ENCODE data around the gene ARHGEF17.

Gene ARHGEF17

DNA sequence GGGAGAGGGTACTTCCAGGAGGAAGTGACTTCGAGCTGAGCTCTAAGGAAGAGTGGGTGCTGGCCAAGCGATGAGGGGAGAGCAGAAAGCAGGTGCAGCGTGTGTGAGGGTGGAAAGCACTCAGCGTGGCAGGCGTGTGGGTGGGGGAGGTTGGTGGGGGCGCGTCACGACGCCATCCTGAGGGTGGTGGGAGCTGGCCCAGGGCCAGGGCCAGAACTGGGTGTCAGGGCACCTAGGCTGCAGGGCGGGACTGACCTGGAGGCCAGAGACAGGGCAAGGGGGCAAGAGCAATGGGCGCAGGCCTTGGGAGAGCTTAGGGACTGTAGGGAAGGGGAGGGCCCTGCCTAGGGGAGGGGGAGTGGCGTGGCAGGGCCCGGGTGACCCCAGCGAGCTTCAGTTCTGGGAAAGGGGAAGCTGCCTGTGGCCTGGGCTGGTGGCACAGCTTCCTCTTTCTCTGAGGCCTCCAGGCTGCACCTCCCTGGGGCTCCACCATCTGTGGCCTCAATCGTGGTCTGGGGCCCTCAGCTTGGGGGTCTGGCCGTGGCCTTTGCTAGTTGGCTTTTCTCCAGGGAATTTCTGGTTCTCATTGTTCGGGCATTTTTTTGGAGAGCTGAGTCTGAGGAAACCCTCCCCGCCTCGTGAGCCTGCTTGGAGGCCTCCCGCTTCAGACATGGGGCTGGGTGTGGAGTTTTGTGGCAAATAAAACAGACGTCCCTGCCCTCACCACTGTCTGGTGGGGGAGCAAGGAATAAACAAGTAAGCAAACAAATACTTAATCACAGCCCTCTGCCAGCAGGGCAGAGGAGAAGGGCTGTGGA lies 77.0 kb downstream of the ARHGEF17 start:
- DNase-seq, result no peak

DNA sequence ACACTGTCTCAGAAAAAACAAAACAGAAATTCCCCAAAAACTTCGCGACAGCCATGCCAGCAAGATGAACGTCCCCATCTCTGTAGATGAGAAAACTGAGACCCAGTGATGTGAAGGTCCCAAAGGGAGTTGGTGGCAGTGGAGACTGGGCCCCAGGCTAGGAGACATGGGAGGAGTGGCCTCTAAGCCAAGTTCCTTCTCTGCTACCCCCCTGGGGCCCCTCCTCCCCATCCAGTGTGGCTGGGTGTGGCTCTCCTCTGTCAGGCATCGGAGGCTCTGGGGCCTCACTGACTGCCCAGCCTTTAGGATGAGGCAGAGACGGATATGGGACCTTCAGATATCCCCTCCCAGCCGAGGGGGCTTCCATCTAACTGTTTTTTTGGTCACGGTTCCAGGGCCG lies 77.9 kb downstream of the ARHGEF17 start:
- no peak for DNase-seq

DNA sequence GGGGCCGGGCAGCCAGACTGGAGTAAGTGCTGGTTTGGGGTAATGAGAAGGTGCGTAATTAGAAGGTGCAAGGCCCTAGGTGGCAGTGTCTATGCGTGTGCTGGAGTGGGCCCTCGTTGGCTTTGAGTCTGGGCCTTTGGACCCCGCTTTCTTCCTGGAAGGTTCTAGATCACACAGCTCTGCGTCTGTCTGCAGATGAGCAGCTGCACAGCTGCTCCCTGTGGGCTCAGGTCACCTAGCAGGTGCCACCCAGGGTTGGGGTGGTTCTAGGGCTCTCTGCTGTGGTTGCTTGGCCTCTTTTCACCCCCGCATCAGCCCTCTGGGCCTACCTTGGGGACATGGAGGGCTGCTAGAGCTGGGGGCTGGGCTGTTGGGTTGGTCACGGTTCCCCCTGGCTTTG lies 78.5 kb downstream of the ARHGEF17 start:
- DNase-seq, result no peak

GRCh38 chr11:73387594-73388264 lies 79.7 kb downstream of the ARHGEF17 start:
- DNase-seq, result no peak

GRCh38 chr11:73388265-73389133 lies 80.4 kb downstream of the ARHGEF17 start:
- DNase-seq, result no peak

DNA sequence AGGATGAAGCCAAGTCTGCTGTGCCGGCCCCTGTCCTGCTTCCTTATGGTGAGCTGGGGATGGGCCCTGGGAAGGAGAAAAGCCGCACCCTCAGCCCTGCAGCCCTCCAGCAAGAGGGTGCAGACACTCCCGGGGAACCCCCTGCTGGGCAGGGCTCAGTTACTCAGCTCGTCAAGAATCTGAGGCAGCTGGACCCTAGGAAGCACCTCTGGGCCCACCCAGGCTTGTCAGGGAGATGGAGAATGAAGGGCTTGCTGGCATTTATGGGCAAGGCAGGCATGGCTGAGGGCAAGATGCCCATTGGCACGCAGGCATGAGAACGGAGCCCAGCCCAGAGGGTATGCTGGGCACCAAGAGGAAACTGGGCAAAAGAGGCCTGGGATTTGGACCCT lies 81.1 kb downstream of the ARHGEF17 start:
- no peak for DNase-seq

GRCh38 chr11:73389916-73390315 lies 81.8 kb downstream of the ARHGEF17 start:
- no peak for DNase-seq

GRCh38 chr11:73390601-73391565 lies 82.8 kb downstream of the ARHGEF17 start:
- DNase-seq, result no peak

- no peak for DNase-seq
These were observed 83.6 kb downstream of the ARHGEF17 start for GRCh38 chr11:73391665-73392064.

- DNase-seq, result no peak
These were observed 84.3 kb downstream of the ARHGEF17 start for GRCh38 chr11:73392108-73393010.

- DNase-seq, result no peak
These were observed 84.9 kb downstream of the ARHGEF17 start for GRCh38 chr11:73393011-73393380.

DNA sequence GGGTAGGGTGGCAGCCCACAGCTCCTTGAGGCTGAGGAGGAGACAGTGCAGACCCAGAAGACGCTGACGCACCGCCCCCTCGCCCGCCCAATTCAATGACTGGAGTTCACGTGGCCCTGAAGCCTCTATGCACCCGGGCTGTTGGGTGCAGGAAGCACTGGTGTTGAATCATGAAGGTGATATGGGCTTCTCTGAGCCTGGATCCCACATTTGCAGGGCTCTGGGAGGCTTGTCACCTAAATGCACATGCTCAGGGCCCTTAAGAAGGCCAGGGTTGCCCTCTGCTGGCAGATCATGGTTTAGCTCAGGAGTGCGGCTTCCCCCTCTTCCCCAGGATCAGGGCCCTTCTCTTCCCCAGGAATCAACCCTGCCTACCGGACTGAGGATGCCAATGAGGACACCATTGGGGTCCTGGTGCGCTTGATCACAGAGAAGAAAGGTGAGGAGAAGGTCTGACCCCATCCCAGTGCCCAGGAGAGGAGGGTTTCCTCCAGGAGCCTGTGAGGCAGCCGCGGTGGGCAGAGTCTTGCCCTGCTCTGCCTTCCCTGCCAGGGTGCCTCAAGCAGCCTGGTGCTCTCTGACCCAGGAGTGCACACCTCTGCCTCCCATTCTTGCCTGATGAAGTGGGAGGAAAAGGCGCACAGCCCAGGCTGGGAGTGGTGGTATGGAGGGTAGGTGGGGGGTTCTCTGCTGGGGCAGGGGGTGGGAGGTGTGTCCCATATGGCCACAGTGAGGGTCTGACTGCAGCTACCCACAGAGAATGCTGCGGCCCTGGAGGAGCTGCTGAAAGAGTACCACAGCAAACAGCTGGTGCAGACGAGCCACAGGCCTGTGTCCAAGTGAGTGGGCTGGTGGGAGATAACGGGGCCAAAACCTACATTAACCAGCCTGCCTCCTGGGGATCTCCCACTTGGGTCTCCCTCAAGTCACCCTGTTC lies 85.7 kb downstream of the ARHGEF17 start:
- peak; percentile 17 for DNase-seq

- DNase-seq, result no peak
These were observed 86.6 kb downstream of the ARHGEF17 start for GRCh38 chr11:73394416-73395296.

GRCh38 chr11:73395297-73396208 lies 87.5 kb downstream of the ARHGEF17 start:
- no peak for DNase-seq

- DNase-seq, result no peak
These were observed 88.3 kb downstream of the ARHGEF17 start for GRCh38 chr11:73396251-73396930.

DNA sequence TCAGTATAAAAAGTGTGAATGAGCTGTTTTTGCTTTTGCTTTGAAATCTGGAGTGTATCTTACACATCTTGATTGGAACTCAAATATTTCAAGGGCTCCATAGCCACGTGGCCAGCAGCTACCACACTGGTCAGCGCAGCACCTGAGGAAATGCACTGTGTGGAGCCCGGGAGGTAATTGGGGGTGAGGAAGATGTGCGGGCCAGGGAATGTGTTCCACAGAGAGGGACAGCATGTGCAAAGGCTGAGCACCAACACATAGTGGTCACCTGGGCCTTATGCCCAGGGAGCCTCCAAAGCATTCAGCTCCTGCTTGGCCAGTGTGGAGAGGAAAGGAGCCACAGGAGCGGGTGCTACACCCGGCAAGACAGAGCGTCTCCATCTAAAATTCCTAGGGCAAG lies 88.9 kb downstream of the ARHGEF17 start:
- DNase-seq, result no peak

GRCh38 chr11:73397468-73398131 lies 89.5 kb downstream of the ARHGEF17 start:
- no peak for DNase-seq
